C1 segment of cervical spinal cord (tissue), 14 donors: ENCODE data around the gene CDC42BPA.
"Not testable (repeated sequence)": the region's sequence is repeated elsewhere in the genome, so short reads cannot be mapped to it uniquely, and the experiment has no call there.

ENCODE experiments used
- DNase-seq, 14 donors: peaks; one replicate each; lab custom pipeline; 2025; lab: John Stamatoyannopoulos, UW

CDC42BPA gene

GRCh38 chr1:227136210-227136820, 182.0 kb downstream of the CDC42BPA start:
- DNase-seq = no peak

- no peak for DNase-seq
Measured at GRCh38 chr1:227134686-227135314, 183.5 kb downstream of the CDC42BPA start.

GRCh38 chr1:227132695-227133094, 185.6 kb downstream of the CDC42BPA start:
- DNase-seq = not testable (repeated sequence)

GRCh38 chr1:227131193-227131592, 187.1 kb downstream of the CDC42BPA start:
- no peak for DNase-seq

- DNase-seq = no peak
Measured at GRCh38 chr1:227127891-227128290, 190.4 kb downstream of the CDC42BPA start.

GRCh38 chr1:227125929-227126545, 192.3 kb downstream of the CDC42BPA start:
- DNase-seq = no peak

GRCh38 chr1:227124473-227124872, 193.8 kb downstream of the CDC42BPA start:
- DNase-seq = no peak

- no peak for DNase-seq
Measured at GRCh38 chr1:227120826-227121225, 197.5 kb downstream of the CDC42BPA start.

- DNase-seq = no peak
Measured at GRCh38 chr1:227112538-227112937, 205.8 kb downstream of the CDC42BPA start.

- no peak for DNase-seq
Measured at GRCh38 chr1:227111782-227112181, 206.5 kb downstream of the CDC42BPA start.

- DNase-seq = not testable (repeated sequence)
Measured at GRCh38 chr1:227105291-227105690, 213.0 kb downstream of the CDC42BPA start.

GRCh38 chr1:227102056-227102455, 216.2 kb downstream of the CDC42BPA start:
- DNase-seq = no peak

- DNase-seq = no peak
Measured at GRCh38 chr1:227094249-227094966, 223.9 kb downstream of the CDC42BPA start.

- no peak for DNase-seq
Measured at GRCh38 chr1:227093309-227093708, 225.0 kb downstream of the CDC42BPA start.

GRCh38 chr1:227092069-227092468, 226.2 kb downstream of the CDC42BPA start:
- no peak for DNase-seq

GRCh38 chr1:227086636-227087035, 231.7 kb downstream of the CDC42BPA start:
- no peak for DNase-seq

GRCh38 chr1:227082999-227083746, 235.1 kb downstream of the CDC42BPA start:
- no peak for DNase-seq

GRCh38 chr1:227077783-227078182, 240.5 kb downstream of the CDC42BPA start:
- no peak for DNase-seq

- DNase-seq = no peak
Measured at GRCh38 chr1:227073786-227074185, 244.5 kb downstream of the CDC42BPA start.

GRCh38 chr1:227072991-227073390, 245.3 kb downstream of the CDC42BPA start:
- no peak for DNase-seq

GRCh38 chr1:227071895-227072587, 246.3 kb downstream of the CDC42BPA start:
- no peak for DNase-seq
